ENCODE results near the gene IL17C. TPM values are rescaled to one million over a fixed set of nuclear protein-coding genes. Genes with fewer than 3 reads are reported as not detected.

The IL17C gene
- total RNA-seq, 1 experiment from 2014 or later, result 1.9 TPM

DNA sequence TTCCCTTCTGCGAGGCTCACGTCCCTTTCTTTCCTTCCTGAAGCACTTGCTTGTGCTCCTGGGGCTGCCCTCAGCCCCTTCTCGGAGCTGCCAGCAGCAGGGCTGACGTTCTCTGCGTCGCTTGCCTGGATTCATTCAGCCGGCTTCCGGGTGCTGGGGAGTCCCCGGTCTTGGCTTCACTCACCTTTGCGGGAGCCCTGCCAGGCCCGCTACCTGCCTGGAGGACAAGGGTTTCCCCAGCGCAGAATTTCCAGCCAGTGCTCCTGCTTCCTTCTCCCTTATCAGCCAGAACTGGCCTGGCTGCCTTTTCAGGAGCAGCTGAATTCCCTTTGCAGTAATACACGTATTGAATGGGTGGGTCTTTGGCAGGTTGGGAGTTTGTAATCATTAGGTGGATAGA lies 22.1 kb upstream of the IL17C start:
- H3K27me3 Mint-ChIP-seq (ENCODE audit: low read depth), result no peaks in the 10 kb centered on the region

DNA sequence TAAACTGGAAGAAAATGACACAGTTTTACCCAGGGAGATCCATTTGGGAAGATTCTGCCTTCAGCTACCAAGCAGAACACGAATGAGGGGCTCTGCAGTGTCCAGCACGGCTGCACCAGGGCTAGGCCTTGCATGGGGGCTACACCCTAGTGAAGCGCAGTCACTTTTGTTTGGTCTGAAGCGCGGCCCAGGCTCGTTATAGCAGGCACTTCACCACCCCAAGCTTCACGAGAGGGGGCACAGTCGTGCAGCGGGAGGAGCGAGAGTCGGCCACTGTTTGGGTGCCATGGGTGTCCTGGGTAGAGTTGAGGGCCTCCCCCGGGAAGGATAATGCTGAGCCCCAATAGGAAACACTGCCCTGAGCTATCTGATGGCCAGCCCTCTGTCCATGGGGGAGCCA lies 21.6 kb upstream of the IL17C start:
- POLR2A ChIA-PET, result no interaction called here
- H3K4me1 Mint-ChIP-seq, result peaks cover 4% of the 10 kb centered on the region
- peaks cover 19% of the 10 kb centered on the region for H3K36me3 Mint-ChIP-seq
- CTCF ChIA-PET, result interaction anchor here (0.6 to 4.5 kb wide), 8 partner anchors 13 to 128 kb away, joined by 3 to 29 read pairs (median 7); partner anchors contain the start of gene IL17C
- no peaks in the 10 kb centered on the region for H3K9me3 Mint-ChIP-seq
- DNase-seq (ENCODE audit: low spot score) (no peak), ATAC-seq (no peak)
- peak overlapping the region; percentile 79 for H3K27ac Mint-ChIP-seq
- no peak overlapping the region for H3K4me3 Mint-ChIP-seq
- TF ChIP-seq, protein P1, sequence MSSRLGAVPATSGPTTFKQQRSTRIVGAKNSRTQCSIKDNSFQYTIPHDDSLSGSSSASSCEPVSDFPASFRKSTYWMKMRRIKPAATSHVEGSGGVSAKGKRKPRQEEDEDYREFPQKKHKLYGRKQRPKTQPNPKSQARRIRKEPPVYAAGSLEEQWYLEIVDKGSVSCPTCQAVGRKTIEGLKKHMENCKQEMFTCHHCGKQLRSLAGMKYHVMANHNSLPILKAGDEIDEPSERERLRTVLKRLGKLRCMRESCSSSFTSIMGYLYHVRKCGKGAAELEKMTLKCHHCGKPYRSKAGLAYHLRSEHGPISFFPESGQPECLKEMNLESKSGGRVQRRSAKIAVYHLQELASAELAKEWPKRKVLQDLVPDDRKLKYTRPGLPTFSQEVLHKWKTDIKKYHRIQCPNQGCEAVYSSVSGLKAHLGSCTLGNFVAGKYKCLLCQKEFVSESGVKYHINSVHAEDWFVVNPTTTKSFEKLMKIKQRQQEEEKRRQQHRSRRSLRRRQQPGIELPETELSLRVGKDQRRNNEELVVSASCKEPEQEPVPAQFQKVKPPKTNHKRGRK (CRISPR knock-in tag; IDR thresholded peaks at IDR 0.05; ENCODE audit: borderline replicate concordance), result no peak
- TF ChIP-seq ZNF416 (CRISPR knock-in tag; IDR thresholded peaks at IDR 0.05) (no peak), NFATC4 (CRISPR knock-in tag; IDR thresholded peaks at IDR 0.05) (no peak), FOXP1 (CRISPR knock-in tag; IDR thresholded peaks at IDR 0.05; ENCODE audit: borderline replicate concordance) (no peak), ZNF219 (CRISPR knock-in tag; IDR thresholded peaks at IDR 0.05; ENCODE audit: borderline replicate concordance) (no peak), JUN (CRISPR knock-in tag; IDR thresholded peaks at IDR 0.05) (no peak), PRRX2 (CRISPR knock-in tag; IDR thresholded peaks at IDR 0.05) (no peak), NR3C1 (CRISPR knock-in tag; conservative IDR thresholded peaks at IDR 0.05; ENCODE audit: low read depth) (no peak), SMAD4 (CRISPR knock-in tag; IDR thresholded peaks at IDR 0.05) (no peak), ZNF121 (CRISPR knock-in tag; IDR thresholded peaks at IDR 0.05) (no peak)
- TF ChIP-seq, protein P2, sequence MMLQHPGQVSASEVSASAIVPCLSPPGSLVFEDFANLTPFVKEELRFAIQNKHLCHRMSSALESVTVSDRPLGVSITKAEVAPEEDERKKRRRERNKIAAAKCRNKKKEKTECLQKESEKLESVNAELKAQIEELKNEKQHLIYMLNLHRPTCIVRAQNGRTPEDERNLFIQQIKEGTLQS (CRISPR knock-in tag; conservative IDR thresholded peaks at IDR 0.05), result no peak
- TF ChIP-seq, protein P3, sequence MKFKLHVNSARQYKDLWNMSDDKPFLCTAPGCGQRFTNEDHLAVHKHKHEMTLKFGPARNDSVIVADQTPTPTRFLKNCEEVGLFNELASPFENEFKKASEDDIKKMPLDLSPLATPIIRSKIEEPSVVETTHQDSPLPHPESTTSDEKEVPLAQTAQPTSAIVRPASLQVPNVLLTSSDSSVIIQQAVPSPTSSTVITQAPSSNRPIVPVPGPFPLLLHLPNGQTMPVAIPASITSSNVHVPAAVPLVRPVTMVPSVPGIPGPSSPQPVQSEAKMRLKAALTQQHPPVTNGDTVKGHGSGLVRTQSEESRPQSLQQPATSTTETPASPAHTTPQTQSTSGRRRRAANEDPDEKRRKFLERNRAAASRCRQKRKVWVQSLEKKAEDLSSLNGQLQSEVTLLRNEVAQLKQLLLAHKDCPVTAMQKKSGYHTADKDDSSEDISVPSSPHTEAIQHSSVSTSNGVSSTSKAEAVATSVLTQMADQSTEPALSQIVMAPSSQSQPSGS (CRISPR knock-in tag; IDR thresholded peaks at IDR 0.05; ENCODE audit: borderline replicate concordance, low read depth), result no peak
- TF ChIP-seq, protein P4, sequence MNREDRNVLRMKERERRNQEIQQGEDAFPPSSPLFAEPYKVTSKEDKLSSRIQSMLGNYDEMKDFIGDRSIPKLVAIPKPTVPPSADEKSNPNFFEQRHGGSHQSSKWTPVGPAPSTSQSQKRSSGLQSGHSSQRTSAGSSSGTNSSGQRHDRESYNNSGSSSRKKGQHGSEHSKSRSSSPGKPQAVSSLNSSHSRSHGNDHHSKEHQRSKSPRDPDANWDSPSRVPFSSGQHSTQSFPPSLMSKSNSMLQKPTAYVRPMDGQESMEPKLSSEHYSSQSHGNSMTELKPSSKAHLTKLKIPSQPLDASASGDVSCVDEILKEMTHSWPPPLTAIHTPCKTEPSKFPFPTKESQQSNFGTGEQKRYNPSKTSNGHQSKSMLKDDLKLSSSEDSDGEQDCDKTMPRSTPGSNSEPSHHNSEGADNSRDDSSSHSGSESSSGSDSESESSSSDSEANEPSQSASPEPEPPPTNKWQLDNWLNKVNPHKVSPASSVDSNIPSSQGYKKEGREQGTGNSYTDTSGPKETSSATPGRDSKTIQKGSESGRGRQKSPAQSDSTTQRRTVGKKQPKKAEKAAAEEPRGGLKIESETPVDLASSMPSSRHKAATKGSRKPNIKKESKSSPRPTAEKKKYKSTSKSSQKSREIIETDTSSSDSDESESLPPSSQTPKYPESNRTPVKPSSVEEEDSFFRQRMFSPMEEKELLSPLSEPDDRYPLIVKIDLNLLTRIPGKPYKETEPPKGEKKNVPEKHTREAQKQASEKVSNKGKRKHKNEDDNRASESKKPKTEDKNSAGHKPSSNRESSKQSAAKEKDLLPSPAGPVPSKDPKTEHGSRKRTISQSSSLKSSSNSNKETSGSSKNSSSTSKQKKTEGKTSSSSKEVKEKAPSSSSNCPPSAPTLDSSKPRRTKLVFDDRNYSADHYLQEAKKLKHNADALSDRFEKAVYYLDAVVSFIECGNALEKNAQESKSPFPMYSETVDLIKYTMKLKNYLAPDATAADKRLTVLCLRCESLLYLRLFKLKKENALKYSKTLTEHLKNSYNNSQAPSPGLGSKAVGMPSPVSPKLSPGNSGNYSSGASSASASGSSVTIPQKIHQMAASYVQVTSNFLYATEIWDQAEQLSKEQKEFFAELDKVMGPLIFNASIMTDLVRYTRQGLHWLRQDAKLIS (CRISPR knock-in tag; IDR thresholded peaks at IDR 0.05; ENCODE audit: borderline replicate concordance), result no peak
- no peaks in the 10 kb centered on the region for H3K27me3 Mint-ChIP-seq (ENCODE audit: low read depth)

More for the DNA sequence above, 22.1 kb upstream of the IL17C start:
- ChIA-PET CTCF (interaction anchor here (1.2 to 4.5 kb wide), 5 partner anchors 14 to 121 kb away, joined by 3 to 29 read pairs (median 10); partner anchors contain the start of gene IL17C), POLR2A (no interaction called here)
- DNase-seq (ENCODE audit: low spot score), result no peak
- peaks cover 17% of the 10 kb centered on the region for H3K36me3 Mint-ChIP-seq
- H3K9me3 Mint-ChIP-seq, result no peaks in the 10 kb centered on the region
- TF ChIP-seq NFYB (CRISPR knock-in tag; conservative IDR thresholded peaks at IDR 0.05; ENCODE audit: low read depth) (no peak), CBFB (CRISPR knock-in tag; IDR thresholded peaks at IDR 0.05; ENCODE audit: low read depth) (no peak), FOXJ3 (CRISPR knock-in tag; IDR thresholded peaks at IDR 0.05; ENCODE audit: borderline replicate concordance) (no peak), ELF4 (CRISPR knock-in tag; IDR thresholded peaks at IDR 0.05; ENCODE audit: low read depth) (no peak), SP1 (CRISPR knock-in tag; conservative IDR thresholded peaks at IDR 0.05) (no peak), ZBTB21 (CRISPR knock-in tag; IDR thresholded peaks at IDR 0.05; ENCODE audit: borderline replicate concordance) (no peak), HMGA2 (CRISPR knock-in tag; IDR thresholded peaks at IDR 0.05) (no peak), ZNF416 (CRISPR knock-in tag; IDR thresholded peaks at IDR 0.05) (no peak), JAZF1 (CRISPR knock-in tag; IDR thresholded peaks at IDR 0.05) (no peak), SMAD3 (CRISPR knock-in tag; IDR thresholded peaks at IDR 0.05; ENCODE audit: borderline replicate concordance) (no peak), PRRX2 (CRISPR knock-in tag; IDR thresholded peaks at IDR 0.05) (no peak), ZNF317 (CRISPR knock-in tag; IDR thresholded peaks at IDR 0.05; ENCODE audit: borderline replicate concordance, low read depth) (no peak)
- TF ChIP-seq, protein P5, sequence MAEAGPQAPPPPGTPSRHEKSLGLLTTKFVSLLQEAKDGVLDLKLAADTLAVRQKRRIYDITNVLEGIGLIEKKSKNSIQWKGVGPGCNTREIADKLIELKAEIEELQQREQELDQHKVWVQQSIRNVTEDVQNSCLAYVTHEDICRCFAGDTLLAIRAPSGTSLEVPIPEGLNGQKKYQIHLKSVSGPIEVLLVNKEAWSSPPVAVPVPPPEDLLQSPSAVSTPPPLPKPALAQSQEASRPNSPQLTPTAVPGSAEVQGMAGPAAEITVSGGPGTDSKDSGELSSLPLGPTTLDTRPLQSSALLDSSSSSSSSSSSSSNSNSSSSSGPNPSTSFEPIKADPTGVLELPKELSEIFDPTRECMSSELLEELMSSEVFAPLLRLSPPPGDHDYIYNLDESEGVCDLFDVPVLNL (CRISPR knock-in tag; IDR thresholded peaks at IDR 0.05; ENCODE audit: borderline replicate concordance, low read depth), result no peak
- TF ChIP-seq, protein P6, sequence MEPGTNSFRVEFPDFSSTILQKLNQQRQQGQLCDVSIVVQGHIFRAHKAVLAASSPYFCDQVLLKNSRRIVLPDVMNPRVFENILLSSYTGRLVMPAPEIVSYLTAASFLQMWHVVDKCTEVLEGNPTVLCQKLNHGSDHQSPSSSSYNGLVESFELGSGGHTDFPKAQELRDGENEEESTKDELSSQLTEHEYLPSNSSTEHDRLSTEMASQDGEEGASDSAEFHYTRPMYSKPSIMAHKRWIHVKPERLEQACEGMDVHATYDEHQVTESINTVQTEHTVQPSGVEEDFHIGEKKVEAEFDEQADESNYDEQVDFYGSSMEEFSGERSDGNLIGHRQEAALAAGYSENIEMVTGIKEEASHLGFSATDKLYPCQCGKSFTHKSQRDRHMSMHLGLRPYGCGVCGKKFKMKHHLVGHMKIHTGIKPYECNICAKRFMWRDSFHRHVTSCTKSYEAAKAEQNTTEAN (CRISPR knock-in tag; IDR thresholded peaks at IDR 0.05), result no peak
- peaks cover 4% of the 10 kb centered on the region for H3K4me1 Mint-ChIP-seq
- ATAC-seq, result no peak
- H3K27ac Mint-ChIP-seq, result peak overlapping the region; percentile 79
- H3K4me3 Mint-ChIP-seq, result no peak overlapping the region
